ENCODE results near the gene SULT1C4. TPM values are rescaled to one million over a fixed set of nuclear protein-coding genes. Genes with fewer than 3 reads are reported as not detected.
"Not testable (repeated sequence)": the region's sequence is repeated elsewhere in the genome, so short reads cannot be mapped to it uniquely, and the experiment has no call there.

SULT1C4 gene
- total RNA-seq, 2 experiments from 2014 or later: not detected

DNA sequence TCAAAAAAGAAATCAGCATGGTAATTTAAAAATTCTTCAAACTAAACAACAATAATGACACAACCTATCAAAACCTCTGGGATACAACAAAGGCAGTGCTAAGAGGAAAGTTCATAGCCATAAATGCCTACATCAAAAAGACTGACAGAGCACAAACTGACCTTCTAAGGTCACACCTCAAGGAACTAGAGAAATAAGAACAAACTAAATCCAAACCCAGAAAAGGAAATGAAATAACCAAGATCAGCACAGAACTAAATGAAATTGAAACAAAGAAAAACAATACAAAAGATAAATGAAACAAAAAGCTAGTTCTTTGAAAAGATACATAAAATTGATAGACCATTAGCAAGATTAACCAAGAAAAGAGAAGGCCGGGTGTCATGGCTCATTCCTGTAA is 18.4 kb upstream of the SULT1C4 start:
- H3K4me1 Mint-ChIP-seq, POLR2A ChIA-PET: not testable (repeated sequence)

DNA sequence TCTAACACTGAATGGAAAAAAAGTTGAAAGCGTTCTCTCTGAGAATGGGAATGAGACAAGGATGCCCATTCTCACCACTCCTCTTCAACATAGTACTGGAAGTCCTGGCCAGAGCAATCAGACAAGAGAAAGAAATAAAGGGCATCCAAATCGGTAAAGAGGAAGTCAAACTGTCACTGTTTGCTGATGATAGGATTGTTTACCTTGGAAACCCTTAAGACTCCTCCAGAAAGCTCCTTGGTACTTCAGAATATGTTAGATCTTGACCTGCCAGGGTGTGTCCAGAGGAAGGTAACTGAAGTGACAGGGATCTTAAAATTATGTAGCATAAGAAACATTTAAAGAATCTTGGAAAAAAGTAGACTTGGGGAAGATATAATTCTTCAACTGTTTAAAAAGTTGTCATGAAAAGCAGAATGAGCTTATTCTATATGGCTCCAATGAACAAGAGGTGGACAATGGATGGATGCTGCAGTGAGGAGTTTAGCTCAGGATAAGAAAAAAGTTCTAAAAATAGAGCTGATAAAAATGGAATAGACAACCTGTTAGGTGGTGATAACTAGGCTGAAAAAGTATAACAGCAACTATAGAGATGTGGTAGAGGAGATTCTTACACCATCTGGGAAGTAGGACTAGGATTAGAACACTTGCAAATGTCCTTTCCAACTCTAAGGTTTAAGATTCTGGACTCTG is 16.8 kb upstream of the SULT1C4 start:
- H3K9me3 Mint-ChIP-seq (ENCODE audit: low read depth): no peaks in the 10 kb centered on the region
- H3K4me1 Mint-ChIP-seq: no peaks in the 10 kb centered on the region

More for the DNA sequence above, 18.4 kb upstream of the SULT1C4 start:
- H3K9me3 Mint-ChIP-seq (ENCODE audit: low read depth); CTCF ChIA-PET; H3K27ac Mint-ChIP-seq; H3K4me3 Mint-ChIP-seq; intact Hi-C loops (cut with DNase I, micrococcal nuclease); DNase-seq; ATAC-seq; H3K36me3 Mint-ChIP-seq (ENCODE audit: low read depth): not testable (repeated sequence)
- peaks cover 13% of the 10 kb centered on the region for H3K27me3 Mint-ChIP-seq

DNA sequence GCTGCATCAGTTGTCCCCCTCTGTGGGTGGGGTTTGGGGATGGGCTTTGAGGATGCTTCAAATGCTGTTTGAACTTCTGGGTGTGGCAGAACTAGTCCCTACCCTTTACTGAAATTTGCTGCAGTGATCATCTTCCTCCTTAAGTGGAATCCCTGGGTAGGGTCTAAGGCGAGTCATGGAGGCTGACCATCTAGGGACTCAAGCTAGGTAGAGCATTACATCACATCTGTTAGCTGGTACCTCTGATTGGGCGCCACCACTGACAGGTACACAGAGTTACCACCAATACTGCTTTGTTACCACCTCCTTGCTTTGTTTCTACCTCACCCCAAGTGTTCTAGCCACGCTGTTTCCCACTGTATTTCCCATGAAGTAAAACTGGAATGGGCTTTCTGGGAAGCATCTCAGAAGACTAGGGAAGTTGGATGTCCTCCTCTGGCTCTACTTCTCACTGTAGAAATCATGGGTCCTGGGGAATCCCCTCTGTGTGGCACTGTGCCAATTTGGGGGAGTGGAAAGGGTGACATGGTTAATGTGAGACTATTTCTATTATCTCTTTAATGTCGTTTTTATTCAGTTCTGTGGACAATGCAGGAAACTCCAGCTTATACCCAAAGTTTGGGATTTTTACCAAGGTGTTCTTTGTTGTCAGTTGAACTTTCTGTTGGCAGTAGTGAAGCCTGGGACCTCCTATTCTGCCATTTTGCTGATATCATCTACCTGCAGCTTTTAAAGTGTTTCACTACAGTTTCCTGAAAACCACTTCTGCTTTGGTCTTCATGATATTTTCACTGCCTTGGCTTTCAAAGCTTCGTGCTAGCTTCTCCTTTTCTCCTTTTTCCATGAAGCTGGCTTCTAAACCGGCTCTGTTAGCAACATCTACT is 14.5 kb upstream of the SULT1C4 start:
- Mint-ChIP-seq H3K9me3 (ENCODE audit: low read depth) (no peaks in the 10 kb centered on the region), H3K4me3 (no peak overlapping the region), H3K36me3 (ENCODE audit: low read depth) (no peaks in the 10 kb centered on the region), H3K4me1 (no peaks in the 10 kb centered on the region), H3K27ac (no peak overlapping the region), H3K27me3 (peaks cover 17% of the 10 kb centered on the region)
- ATAC-seq (no peak), DNase-seq (peak; percentile 18)
- ChIA-PET POLR2A (no interaction called here), CTCF (interaction anchor here (0.5 to 0.7 kb wide), 2 partner anchors 33 to 936 kb away, joined by 3 read pairs; no protein-coding TSS in a partner anchor)
- intact Hi-C loops (cut with DNase I, micrococcal nuclease): no loop called here

More for the DNA sequence above, 16.8 kb upstream of the SULT1C4 start:
- Mint-ChIP-seq H3K27ac (no peak overlapping the region), H3K4me3 (no peak overlapping the region), H3K27me3 (peaks cover 14% of the 10 kb centered on the region), H3K36me3 (ENCODE audit: low read depth) (no peaks in the 10 kb centered on the region)
- ATAC-seq (no peak), DNase-seq (no peak)
- intact Hi-C loops (cut with DNase I, micrococcal nuclease): no loop called here
- ChIA-PET CTCF (interaction anchor here (1.7 kb wide), 1 partner anchor 10 kb away, joined by 3 read pairs; no protein-coding TSS in a partner anchor), POLR2A (no interaction called here)

DNA sequence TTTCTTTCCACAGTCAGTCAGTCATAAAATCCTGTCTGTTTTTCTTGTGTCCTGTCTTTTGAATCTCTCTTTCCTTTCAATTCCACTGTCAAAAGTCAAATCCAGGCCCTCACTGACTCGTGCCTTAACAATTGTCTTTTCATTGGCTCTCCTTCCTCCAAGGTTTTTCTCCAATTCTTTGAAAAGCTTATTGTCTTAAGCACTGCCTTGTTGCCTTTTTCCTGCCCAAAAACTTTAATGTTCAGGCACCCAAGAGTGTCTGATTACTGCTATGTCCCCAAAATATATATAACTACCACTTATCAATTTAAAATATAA is 13.9 kb upstream of the SULT1C4 start:
- peaks cover 13% of the 10 kb centered on the region for H3K27me3 Mint-ChIP-seq
- ChIA-PET CTCF (no interaction called here), POLR2A (no interaction called here)
- H3K4me1 Mint-ChIP-seq: no peaks in the 10 kb centered on the region
- ATAC-seq (no peak), DNase-seq (no peak)
- intact Hi-C loops (cut with DNase I, micrococcal nuclease): no loop called here
- no peaks in the 10 kb centered on the region for H3K36me3 Mint-ChIP-seq (ENCODE audit: low read depth)
- H3K27ac Mint-ChIP-seq: no peak overlapping the region
- H3K9me3 Mint-ChIP-seq (ENCODE audit: low read depth): no peaks in the 10 kb centered on the region
- H3K4me3 Mint-ChIP-seq: no peak overlapping the region

DNA sequence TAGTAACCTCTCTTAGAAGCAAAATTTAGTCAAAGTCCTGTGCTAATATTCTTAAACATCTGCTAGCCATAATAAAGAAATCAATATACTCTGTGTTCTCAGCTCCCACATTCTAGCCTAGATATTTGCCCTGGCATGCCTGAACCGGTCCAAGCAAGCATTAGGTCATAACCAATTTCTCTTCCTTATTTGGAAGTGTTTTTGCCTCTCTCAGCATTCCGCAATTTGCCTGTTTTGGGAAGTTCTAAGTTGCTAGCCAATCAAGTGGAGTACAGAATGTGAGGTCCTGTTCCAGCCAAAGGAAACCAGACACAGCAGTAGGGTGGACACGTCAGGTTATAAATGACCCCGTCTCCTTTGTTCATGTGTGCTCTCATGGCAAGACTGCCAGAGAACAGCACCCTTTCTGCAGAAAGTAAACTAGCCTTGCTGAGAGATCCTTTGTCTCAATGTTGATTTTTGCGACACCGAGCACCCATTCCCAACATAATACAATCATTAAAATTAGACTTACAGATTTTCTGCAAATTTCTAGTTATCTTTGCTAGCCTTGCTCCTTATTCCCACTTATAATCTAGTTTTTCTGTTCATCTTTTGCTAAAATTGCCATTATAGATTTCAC is 13.0 kb upstream of the SULT1C4 start:
- ATAC-seq: no peak
- ChIA-PET CTCF (no interaction called here), POLR2A (no interaction called here)
- Mint-ChIP-seq H3K36me3 (ENCODE audit: low read depth) (no peaks in the 10 kb centered on the region), H3K9me3 (ENCODE audit: low read depth) (no peaks in the 10 kb centered on the region), H3K27ac (no peak overlapping the region), H3K4me3 (no peak overlapping the region), H3K4me1 (no peaks in the 10 kb centered on the region), H3K27me3 (peaks cover 9% of the 10 kb centered on the region)
- intact Hi-C loops (cut with DNase I, micrococcal nuclease): no loop called here
- DNase-seq: no peak

DNA sequence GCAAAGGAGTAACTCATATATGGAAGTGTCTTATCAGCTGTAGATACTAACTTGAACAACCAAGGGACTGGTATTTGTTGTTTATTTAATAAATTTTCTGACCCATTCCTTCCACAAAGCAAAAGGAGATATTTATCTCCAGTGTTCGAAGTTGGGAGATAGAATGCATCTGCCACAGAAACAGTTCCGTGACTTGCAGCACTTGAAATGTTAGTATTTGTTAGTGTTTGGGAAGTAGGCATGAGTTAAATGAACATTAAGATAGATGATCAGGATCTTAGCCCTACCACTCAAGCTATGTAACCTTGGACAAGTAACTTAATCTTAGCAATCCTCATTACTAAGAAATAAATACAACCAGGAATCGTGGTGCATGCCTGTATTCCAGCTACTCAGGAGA is 12.1 kb upstream of the SULT1C4 start:
- no peak overlapping the region for H3K4me3 Mint-ChIP-seq
- CTCF ChIA-PET: no interaction called here
- intact Hi-C loops (cut with DNase I, micrococcal nuclease): no loop called here

DNA sequence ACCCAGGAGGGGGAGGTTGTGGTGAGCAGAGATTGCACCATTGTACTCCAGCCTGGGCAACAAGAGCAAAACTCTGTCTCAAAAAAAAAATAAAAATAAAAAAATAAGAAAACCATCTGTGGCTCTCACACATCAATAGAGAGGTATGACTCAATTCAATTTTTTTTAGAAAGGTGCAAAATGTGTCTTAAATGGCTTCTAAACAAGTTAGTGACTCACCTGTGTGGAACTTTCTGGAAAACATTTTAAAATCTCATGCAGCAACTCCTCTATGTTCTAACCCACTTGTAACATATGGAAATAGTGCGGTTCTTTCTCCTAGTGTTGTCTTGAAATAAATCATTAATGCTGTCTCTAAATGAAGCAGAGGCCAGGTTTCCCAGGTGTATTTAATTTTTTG is 10.7 kb upstream of the SULT1C4 start:
- intact Hi-C loops (cut with DNase I, micrococcal nuclease): no loop called here
- CTCF ChIA-PET: no interaction called here
- POLR2A ChIA-PET: no interaction called here
- Mint-ChIP-seq H3K36me3 (ENCODE audit: low read depth) (no peaks in the 10 kb centered on the region), H3K4me3 (no peak overlapping the region), H3K4me1 (no peaks in the 10 kb centered on the region), H3K27ac (no peak overlapping the region), H3K27me3 (peaks cover 9% of the 10 kb centered on the region), H3K9me3 (ENCODE audit: low read depth) (no peaks in the 10 kb centered on the region)
- DNase-seq (no peak), ATAC-seq (no peak)

More for the DNA sequence above, 12.1 kb upstream of the SULT1C4 start:
- DNase-seq: no peak
- peaks cover 9% of the 10 kb centered on the region for H3K27me3 Mint-ChIP-seq
- no peaks in the 10 kb centered on the region for H3K36me3 Mint-ChIP-seq (ENCODE audit: low read depth)
- POLR2A ChIA-PET: no interaction called here
- H3K27ac Mint-ChIP-seq: no peak overlapping the region
- no peaks in the 10 kb centered on the region for H3K9me3 Mint-ChIP-seq (ENCODE audit: low read depth)
- no peak for ATAC-seq
- no peaks in the 10 kb centered on the region for H3K4me1 Mint-ChIP-seq

DNA sequence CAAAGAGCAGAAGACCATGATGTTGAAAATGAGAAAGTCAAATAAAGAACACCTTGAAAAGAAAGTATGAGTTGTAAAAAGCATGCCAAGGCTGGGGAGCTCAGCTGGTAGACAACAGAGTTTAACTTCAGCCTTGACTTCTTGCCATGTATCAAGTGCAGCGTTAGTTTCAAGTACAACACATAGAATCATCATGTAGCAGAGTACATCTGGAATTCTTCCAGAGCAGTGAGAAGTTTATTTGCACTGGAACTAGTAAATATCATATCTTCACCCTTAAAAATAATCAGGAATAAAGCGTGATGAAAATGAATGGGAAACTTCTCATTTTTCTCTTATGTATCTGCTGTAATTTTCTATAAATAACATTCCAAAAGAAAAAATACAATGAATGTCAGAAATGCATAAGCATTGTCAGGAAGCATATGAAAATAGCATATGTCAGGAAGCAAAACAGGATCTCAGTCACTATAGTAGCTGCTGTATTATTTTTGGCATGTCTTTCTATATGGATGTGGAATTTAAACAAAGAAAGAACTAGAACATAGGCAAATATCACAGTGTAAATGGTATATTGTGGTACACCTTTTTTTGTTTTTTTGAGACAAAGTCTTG is 10.1 kb upstream of the SULT1C4 start:
- POLR2A ChIA-PET: no interaction called here
- CTCF ChIA-PET: no interaction called here
- DNase-seq: no peak

DNA sequence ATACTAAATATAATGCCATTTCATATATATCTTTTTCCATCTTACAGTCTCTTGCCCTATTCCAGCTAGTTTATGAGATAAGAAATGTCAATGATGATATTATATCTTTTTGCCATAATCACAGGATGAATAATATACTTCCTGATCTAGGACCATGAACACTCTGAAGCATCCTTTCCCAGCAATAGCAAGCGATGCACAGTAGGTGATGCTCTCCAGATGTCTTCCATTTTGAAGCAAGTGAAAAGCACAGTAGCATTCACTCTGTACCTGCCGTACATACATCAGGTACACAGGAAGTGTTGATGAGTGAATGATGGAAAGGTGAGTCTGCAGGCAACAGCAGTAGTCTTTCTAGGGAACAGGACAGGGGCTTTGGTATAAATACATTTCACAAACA is 8.6 kb upstream of the SULT1C4 start:
- H3K27ac Mint-ChIP-seq: no peak overlapping the region
- intact Hi-C loops (cut with DNase I, micrococcal nuclease): no loop called here
- CTCF ChIA-PET: no interaction called here

More for the DNA sequence above, 10.1 kb upstream of the SULT1C4 start:
- H3K27ac Mint-ChIP-seq: no peak overlapping the region
- H3K27me3 Mint-ChIP-seq: peaks cover 9% of the 10 kb centered on the region
- no peak overlapping the region for H3K4me3 Mint-ChIP-seq
- no peak for ATAC-seq
- no peaks in the 10 kb centered on the region for H3K9me3 Mint-ChIP-seq (ENCODE audit: low read depth)
- H3K36me3 Mint-ChIP-seq (ENCODE audit: low read depth): no peaks in the 10 kb centered on the region
- H3K4me1 Mint-ChIP-seq: no peaks in the 10 kb centered on the region
- intact Hi-C loops (cut with DNase I, micrococcal nuclease): no loop called here

DNA sequence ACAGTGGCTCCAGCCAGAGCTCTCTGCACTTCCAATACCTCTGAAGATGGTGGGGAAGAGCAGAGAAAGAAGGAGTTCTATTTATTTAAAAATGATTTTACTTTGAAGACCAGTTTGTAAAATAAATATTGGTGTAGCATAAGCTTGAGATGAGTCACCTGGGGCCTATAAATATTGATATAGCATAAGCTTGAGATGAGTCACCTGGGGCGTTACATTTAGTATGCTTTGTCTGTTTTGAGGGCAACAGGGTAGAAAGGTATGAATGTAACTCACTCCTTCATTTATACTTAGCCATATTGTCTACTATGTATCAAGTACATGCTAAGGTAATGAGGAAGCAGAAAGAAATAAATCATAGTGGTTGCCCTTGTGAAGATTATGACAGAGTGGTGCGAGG is 7.7 kb upstream of the SULT1C4 start:
- Mint-ChIP-seq H3K9me3 (ENCODE audit: low read depth) (no peaks in the 10 kb centered on the region), H3K36me3 (ENCODE audit: low read depth) (no peaks in the 10 kb centered on the region), H3K4me3 (no peak overlapping the region), H3K4me1 (no peaks in the 10 kb centered on the region), H3K27me3 (peaks cover 5% of the 10 kb centered on the region), H3K27ac (no peak overlapping the region)
- intact Hi-C loops (cut with DNase I, micrococcal nuclease): no loop called here
- no peak for DNase-seq
- POLR2A ChIA-PET: no interaction called here
- CTCF ChIA-PET: interaction anchor here (0.5 kb wide), 1 partner anchor 223 kb away, joined by 3 read pairs; no protein-coding TSS in a partner anchor
- peak; percentile 68 for ATAC-seq

More for the DNA sequence above, 8.6 kb upstream of the SULT1C4 start:
- POLR2A ChIA-PET: no interaction called here
- Mint-ChIP-seq H3K36me3 (ENCODE audit: low read depth) (no peaks in the 10 kb centered on the region), H3K4me3 (no peak overlapping the region), H3K4me1 (no peaks in the 10 kb centered on the region), H3K27me3 (peaks cover 5% of the 10 kb centered on the region), H3K9me3 (ENCODE audit: low read depth) (no peaks in the 10 kb centered on the region)
- DNase-seq: no peak
- ATAC-seq: no peak

DNA sequence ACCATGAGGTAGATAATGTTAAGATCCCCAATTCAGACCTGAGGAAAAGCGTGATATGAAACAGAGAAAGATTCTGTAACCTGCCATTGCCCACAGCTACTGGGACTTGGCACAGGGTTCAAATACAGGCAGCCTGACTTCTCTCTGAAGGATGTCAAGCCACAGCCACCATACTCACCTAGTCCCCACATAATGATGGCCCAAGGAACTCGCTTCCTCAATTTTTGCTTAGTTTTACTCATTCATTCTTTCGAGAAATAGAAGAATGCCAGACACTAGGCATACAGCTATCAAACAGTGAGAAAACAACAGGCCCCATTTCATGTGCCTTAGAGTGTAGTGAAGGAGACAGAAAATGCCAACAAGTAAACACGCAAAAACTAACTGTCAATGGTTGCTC is 980 bp upstream of the SULT1C4 start:
- intact Hi-C loops (cut with DNase I, micrococcal nuclease): no loop called here
- peaks cover 2% of the 10 kb centered on the region for H3K27me3 Mint-ChIP-seq
- ChIA-PET POLR2A (no interaction called here), CTCF (no interaction called here)
- no peaks in the 10 kb centered on the region for H3K9me3 Mint-ChIP-seq (ENCODE audit: low read depth)
- no peaks in the 10 kb centered on the region for H3K36me3 Mint-ChIP-seq (ENCODE audit: low read depth)
- no peak overlapping the region for H3K27ac Mint-ChIP-seq
- no peak overlapping the region for H3K4me3 Mint-ChIP-seq
- ATAC-seq (no peak), DNase-seq (no peak)
- no peaks in the 10 kb centered on the region for H3K4me1 Mint-ChIP-seq
